Loucy (cell line): ENCODE data around the gene GTF3C1.

Experiments used
- EZH2phosphoT487 ChIP-seq: fragments of 200-600 bp; IDR thresholded peaks from 2 replicates; pipeline ENCODE4 v1.6.1; 2018; ENCODE audit warnings: antibody characterized with exemption, mild to moderate bottlenecking, moderate library complexity, borderline replicate concordance
- TF ChIP-seq, protein P1 (sequence below): fragments of 200-600 bp; sonication (generic); conservative IDR thresholded peaks from 2 replicates; pipeline ENCODE4 v1.5.1; 2014; ENCODE audit warnings: mild to moderate bottlenecking, antibody characterized with exemption, low read length

DNA sequence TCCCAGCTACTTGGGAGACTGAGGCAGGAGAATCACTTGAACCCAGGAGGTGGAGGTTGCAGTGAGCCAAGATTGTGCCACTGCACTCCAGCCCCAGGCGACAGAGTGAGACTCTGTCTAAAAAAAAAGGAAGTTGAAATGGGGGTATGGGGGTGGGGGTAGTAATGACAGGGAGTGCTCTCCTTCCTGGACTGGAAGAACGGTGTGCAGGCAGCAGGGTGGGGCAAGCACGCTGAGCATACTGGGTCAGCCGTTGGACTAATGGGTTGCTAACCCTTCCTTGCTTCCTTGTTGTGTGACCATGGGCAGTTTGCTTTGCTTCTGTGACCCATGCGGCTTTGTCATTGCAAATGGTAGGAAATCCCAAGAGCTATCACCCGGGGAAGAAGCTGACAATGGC lies 16.7 kb upstream of the GTF3C1 start:
- TF ChIP-seq, protein P1, sequence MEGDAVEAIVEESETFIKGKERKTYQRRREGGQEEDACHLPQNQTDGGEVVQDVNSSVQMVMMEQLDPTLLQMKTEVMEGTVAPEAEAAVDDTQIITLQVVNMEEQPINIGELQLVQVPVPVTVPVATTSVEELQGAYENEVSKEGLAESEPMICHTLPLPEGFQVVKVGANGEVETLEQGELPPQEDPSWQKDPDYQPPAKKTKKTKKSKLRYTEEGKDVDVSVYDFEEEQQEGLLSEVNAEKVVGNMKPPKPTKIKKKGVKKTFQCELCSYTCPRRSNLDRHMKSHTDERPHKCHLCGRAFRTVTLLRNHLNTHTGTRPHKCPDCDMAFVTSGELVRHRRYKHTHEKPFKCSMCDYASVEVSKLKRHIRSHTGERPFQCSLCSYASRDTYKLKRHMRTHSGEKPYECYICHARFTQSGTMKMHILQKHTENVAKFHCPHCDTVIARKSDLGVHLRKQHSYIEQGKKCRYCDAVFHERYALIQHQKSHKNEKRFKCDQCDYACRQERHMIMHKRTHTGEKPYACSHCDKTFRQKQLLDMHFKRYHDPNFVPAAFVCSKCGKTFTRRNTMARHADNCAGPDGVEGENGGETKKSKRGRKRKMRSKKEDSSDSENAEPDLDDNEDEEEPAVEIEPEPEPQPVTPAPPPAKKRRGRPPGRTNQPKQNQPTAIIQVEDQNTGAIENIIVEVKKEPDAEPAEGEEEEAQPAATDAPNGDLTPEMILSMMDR: no peak
- no peak for TF ChIP-seq EZH2phosphoT487
